OCI-LY7 (cell line): ENCODE data around the gene ARFGEF2. TPM values are rescaled to one million over a fixed set of nuclear protein-coding genes. Genes with fewer than 3 reads are reported as not detected.
A peak's percentile ranks its signal among the peaks of the same experiment; 100 is the strongest.

ENCODE experiments used
- BruUV-seq: library from RNA; stranded (reverse); fragments of 400-500 nt; replicated peaks from 2 replicates; lab custom pipeline; 2021; lab: Mats Ljungman, UMichigan
- CTCF ChIA-PET: fragments of 300-600 bp; sonication (Branson Sonifier 250); formaldehyde crosslinking; loops from one replicate; lab custom pipeline; 2022; ENCODE audit warnings: antibody characterized with exemption; ENCODE audit not compliant: unreplicated experiment; lab: Charles Lee
- POLR2A ChIA-PET: fragments of 300-600 bp; sonication (Branson Sonifier 250); formaldehyde crosslinking; loops from one replicate; lab custom pipeline; 2022; ENCODE audit warnings: antibody characterized with exemption; lab: Charles Lee
- DNase-seq: peaks from one replicate; pipeline ENCODE4 v3.0.0-alpha.2; 2015; ENCODE audit warnings: low spot score
- H2AFZ ChIP-seq: fragments of 200-600 bp; sonication (generic), shearing (Covaris generic); 2 replicates; pipeline ENCODE4 v1.6.1; 2014; ENCODE audit warnings: mild to moderate bottlenecking, antibody characterized with exemption, low read length, moderate library complexity
- H3K27ac ChIP-seq: fragments of 200-600 bp; sonication (generic); 2 replicates; pipeline ENCODE4 v1.5.1; 2014; ENCODE audit warnings: mixed run types, low read depth, mild to moderate bottlenecking, moderate library complexity, low read length, inconsistent platforms; ENCODE audit not compliant: poor library complexity, severe bottlenecking
- H3K36me3 ChIP-seq: fragments of 200-600 bp; sonication (generic); 2 replicates; pipeline ENCODE4 v1.6.1; 2014; ENCODE audit warnings: mild to moderate bottlenecking, antibody characterized with exemption, low read length, moderate library complexity, mixed read lengths; ENCODE audit not compliant: insufficient read depth
- H3K4me1 ChIP-seq: fragments of 200-600 bp; sonication (generic); 2 replicates; pipeline ENCODE4 v1.5.1; 2014; ENCODE audit warnings: mild to moderate bottlenecking, low read length; ENCODE audit not compliant: insufficient read depth, poor library complexity, severe bottlenecking
- H3K4me2 ChIP-seq: fragments of 200-600 bp; sonication (generic); 2 replicates; pipeline ENCODE4 v1.6.1; 2014; ENCODE audit warnings: mild to moderate bottlenecking, low read length
- H3K4me3 ChIP-seq: fragments of 200-600 bp; sonication (generic); 2 replicates; pipeline ENCODE4 v1.5.1; 2014; ENCODE audit warnings: mild to moderate bottlenecking, low read depth, low read length; ENCODE audit not compliant: poor library complexity, severe bottlenecking
- H3K79me2 ChIP-seq: fragments of 200-600 bp; sonication (generic); 2 replicates; pipeline ENCODE4 v1.6.1; 2016; ENCODE audit warnings: low read depth, mild to moderate bottlenecking, low read length, moderate library complexity, mixed read lengths; ENCODE audit not compliant: insufficient read depth
- H3K9me2 ChIP-seq: fragments of 200-600 bp; sonication (generic); 2 replicates; pipeline ENCODE4 v1.6.1; 2016; ENCODE audit warnings: mild to moderate bottlenecking, low read length, mixed read lengths; ENCODE audit not compliant: insufficient read depth
- H3K9me3 ChIP-seq: fragments of 200-600 bp; sonication (generic); 2 replicates; pipeline ENCODE4 v1.6.1; 2014; ENCODE audit warnings: mild to moderate bottlenecking, mixed run types, low read length, mixed read lengths
- H4K20me1 ChIP-seq: fragments of 200-600 bp; sonication (generic); 2 replicates; pipeline ENCODE4 v1.6.1; 2014; ENCODE audit warnings: mild to moderate bottlenecking, antibody characterized with exemption, low read length, moderate library complexity, mixed read lengths; ENCODE audit not compliant: insufficient read depth
- CTCF ChIP-seq: fragments of 200-600 bp; sonication (generic); conservative IDR thresholded peaks from 2 replicates; pipeline ENCODE4 v1.5.1; 2014; ENCODE audit warnings: mild to moderate bottlenecking, antibody characterized with exemption, low read length, moderate library complexity, mixed read lengths
- EZH2phosphoT487 ChIP-seq: fragments of 200-600 bp; sonication (generic); IDR thresholded peaks from 2 replicates; pipeline ENCODE4 v1.6.1; 2018; ENCODE audit warnings: low read depth, borderline replicate concordance, mild to moderate bottlenecking, mixed run types, antibody characterized with exemption, low read length, moderate library complexity, mixed read lengths
- intact Hi-C: fragments of 100-400 bp; cut with micrococcal nuclease; formaldehyde crosslinking; loops from one replicate; pipeline ENCODE4 v1.10.0; 2022; ENCODE audit not compliant: unreplicated experiment
- total RNA-seq, 2 experiments: library from RNA; depleted of rRNA in 1 of 2; stranded (reverse); fragments of >200 nt in 1 of 2; shearing (Covaris generic) in 1 of 2; gene quantifications; 2 replicates each; pipeline ENCODE4 v1.2.3, GENCODE V29; 2014 to 2022

Gene ARFGEF2
- total RNA-seq, 2 experiments from 2014 or later = 23.4 to 42.1 TPM

- TF ChIP-seq CTCF = no peak
- TF ChIP-seq EZH2phosphoT487 = no peak
- intact Hi-C loops = loop anchor here (5.0 kb wide), 1 partner anchor 102 kb away; no protein-coding TSS in a partner anchor
- Histone ChIP-seq H3K4me3 (peak overlapping the region; percentile 91), H3K27ac (peak overlapping the region; percentile 78), H3K79me2 (peaks cover 74% of the 10 kb centered on the region), H3K9me2 (no peaks in the 10 kb centered on the region), H3K9me3 (no peaks in the 10 kb centered on the region), H3K4me2 (peak overlapping the region; percentile 96), H4K20me1 (peaks cover 19% of the 10 kb centered on the region), H3K4me1 (peaks cover 54% of the 10 kb centered on the region), H3K36me3 (peaks cover 17% of the 10 kb centered on the region), H2AFZ (no peak overlapping the region)
- no peak for DNase-seq
- ChIA-PET POLR2A (interaction anchor here (0.9 kb wide), 1 partner anchor 23 kb away, joined by 3 read pairs; no protein-coding TSS in a partner anchor), CTCF (interaction anchor here (0.6 kb wide), 1 partner anchor 34 kb away, joined by 3 read pairs; no protein-coding TSS in a partner anchor)
- no TSS peak for BruUV-seq
These were observed 3.2 kb downstream of the ARFGEF2 start for GRCh38 chr20:48924756-48925109.

GRCh38 chr20:48926267-48926666 is 4.8 kb downstream of the ARFGEF2 start:
- no peak overlapping the region for H2AFZ ChIP-seq
- DNase-seq = no peak
- ChIA-PET CTCF (no interaction called here), POLR2A (interaction anchor here (0.7 kb wide), 2 partner anchors 57 to 503 kb away, joined by 3 to 4 read pairs; no protein-coding TSS in a partner anchor)
- H3K36me3 ChIP-seq = peaks cover 17% of the 10 kb centered on the region
- no peak overlapping the region for H3K27ac ChIP-seq
- intact Hi-C loops = no loop called here
- peaks cover 19% of the 10 kb centered on the region for H4K20me1 ChIP-seq
- H3K4me2 ChIP-seq = peak overlapping the region; percentile 96
- H3K9me3 ChIP-seq = no peaks in the 10 kb centered on the region
- H3K79me2 ChIP-seq = peaks cover 88% of the 10 kb centered on the region
- no peak overlapping the region for H3K4me3 ChIP-seq
- peaks cover 44% of the 10 kb centered on the region for H3K4me1 ChIP-seq
- no peak for TF ChIP-seq EZH2phosphoT487
- TF ChIP-seq CTCF = no peak
- no peaks in the 10 kb centered on the region for H3K9me2 ChIP-seq
- no TSS peak for BruUV-seq

GRCh38 chr20:48926821-48927220 is 5.3 kb downstream of the ARFGEF2 start:
- H2AFZ ChIP-seq = no peak overlapping the region
- no peaks in the 10 kb centered on the region for H3K9me2 ChIP-seq
- H3K9me3 ChIP-seq = no peaks in the 10 kb centered on the region
- POLR2A ChIA-PET = interaction anchor here (0.7 kb wide), 1 partner anchor 57 kb away, joined by 3 read pairs; no protein-coding TSS in a partner anchor
- intact Hi-C loops = no loop called here
- H3K4me1 ChIP-seq = peaks cover 44% of the 10 kb centered on the region
- no peak overlapping the region for H3K27ac ChIP-seq
- TF ChIP-seq EZH2phosphoT487 (no peak), CTCF (no peak)
- DNase-seq = no peak
- CTCF ChIA-PET = no interaction called here
- H3K4me2 ChIP-seq = peak overlapping the region; percentile 96; the same call in 1 of the 2 replicates
- BruUV-seq = no TSS peak
- H3K79me2 ChIP-seq = peaks cover 92% of the 10 kb centered on the region
- no peak overlapping the region for H3K4me3 ChIP-seq
- H3K36me3 ChIP-seq = peaks cover 17% of the 10 kb centered on the region
- H4K20me1 ChIP-seq = peaks cover 19% of the 10 kb centered on the region
